ENCODE results near the gene RABEP1. TPM values are rescaled to one million over a fixed set of nuclear protein-coding genes. Genes with fewer than 3 reads are reported as not detected.

The RABEP1 gene
- total RNA-seq, 1 donor from 2014 or later = 33.4 TPM

DNA sequence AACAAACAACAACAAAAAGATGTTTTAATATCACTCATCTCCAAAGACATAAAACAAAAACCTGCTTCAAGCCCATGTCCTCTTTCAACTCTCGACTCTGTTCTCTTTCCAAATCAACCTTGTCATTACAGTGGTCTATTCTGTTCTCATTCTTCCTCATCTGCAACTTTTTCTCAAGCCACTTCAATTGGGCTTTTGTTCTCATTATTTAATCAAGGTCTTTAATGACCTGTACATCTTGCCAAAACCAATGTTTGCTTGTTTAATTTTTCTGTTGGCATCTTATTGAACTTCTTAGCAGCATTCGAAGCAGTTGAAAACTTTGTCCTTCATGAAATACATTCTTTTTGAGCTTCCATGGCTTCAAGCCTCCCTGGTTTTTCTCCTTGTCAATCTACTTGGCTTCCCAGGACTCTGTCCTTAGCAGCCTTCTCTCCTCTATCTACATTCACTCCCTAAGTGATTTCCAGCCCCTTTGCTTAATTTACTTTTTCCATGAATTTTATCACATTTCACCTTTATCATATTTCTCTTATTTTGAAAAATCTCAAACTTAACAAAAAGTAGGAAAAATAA, 19.6 kb upstream of the RABEP1 start:
- no peak for DNase-seq (ENCODE audit: extremely low spot score in 2 of 2)
- no peaks in the 10 kb centered on the region for H3K27me3 ChIP-seq
- H3K27ac ChIP-seq = no peak overlapping the region
- H3K9me3 ChIP-seq = no peaks in the 10 kb centered on the region
- TF ChIP-seq POLR2AphosphoS5 (IDR thresholded peaks at IDR 0.05; ENCODE audit: insufficient read depth in 1 of 2, low read depth in 1 of 2) (no peak), POLR2A (IDR thresholded peaks at IDR 0.05) (no peak)
- TF ChIP-seq, protein P1, sequence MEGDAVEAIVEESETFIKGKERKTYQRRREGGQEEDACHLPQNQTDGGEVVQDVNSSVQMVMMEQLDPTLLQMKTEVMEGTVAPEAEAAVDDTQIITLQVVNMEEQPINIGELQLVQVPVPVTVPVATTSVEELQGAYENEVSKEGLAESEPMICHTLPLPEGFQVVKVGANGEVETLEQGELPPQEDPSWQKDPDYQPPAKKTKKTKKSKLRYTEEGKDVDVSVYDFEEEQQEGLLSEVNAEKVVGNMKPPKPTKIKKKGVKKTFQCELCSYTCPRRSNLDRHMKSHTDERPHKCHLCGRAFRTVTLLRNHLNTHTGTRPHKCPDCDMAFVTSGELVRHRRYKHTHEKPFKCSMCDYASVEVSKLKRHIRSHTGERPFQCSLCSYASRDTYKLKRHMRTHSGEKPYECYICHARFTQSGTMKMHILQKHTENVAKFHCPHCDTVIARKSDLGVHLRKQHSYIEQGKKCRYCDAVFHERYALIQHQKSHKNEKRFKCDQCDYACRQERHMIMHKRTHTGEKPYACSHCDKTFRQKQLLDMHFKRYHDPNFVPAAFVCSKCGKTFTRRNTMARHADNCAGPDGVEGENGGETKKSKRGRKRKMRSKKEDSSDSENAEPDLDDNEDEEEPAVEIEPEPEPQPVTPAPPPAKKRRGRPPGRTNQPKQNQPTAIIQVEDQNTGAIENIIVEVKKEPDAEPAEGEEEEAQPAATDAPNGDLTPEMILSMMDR (IDR thresholded peaks at IDR 0.05) = no peak
- intact Hi-C loops (cut with DNase I) = no loop called here
- no peaks in the 10 kb centered on the region for H3K4me1 ChIP-seq
- no peak overlapping the region for H3K4me3 ChIP-seq
- H3K36me3 ChIP-seq = no peaks in the 10 kb centered on the region

DNA sequence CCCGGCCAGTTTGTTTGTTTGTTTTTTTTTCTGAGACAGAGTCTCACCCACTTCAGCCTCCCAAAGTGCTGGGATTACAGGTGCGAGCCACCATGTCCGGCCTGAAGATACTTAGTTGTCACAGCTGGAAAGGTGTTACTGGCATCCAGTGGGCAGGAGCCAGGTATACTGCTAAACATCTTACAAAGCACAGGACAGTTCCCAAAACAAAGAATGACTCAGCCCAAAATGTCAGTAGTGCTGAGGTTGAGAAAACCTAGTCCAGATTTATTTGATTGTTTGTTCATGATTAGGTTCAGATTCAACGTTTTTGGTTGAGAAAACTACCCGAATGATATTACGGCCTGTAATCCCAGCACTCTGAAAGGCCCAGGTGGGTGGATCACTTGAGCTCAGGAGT, 18.6 kb upstream of the RABEP1 start:
- intact Hi-C loops (cut with DNase I) = no loop called here
- no peak for DNase-seq (ENCODE audit: extremely low spot score in 2 of 2)
- Histone ChIP-seq H3K9me3 (no peaks in the 10 kb centered on the region), H3K27me3 (no peaks in the 10 kb centered on the region), H3K4me1 (no peaks in the 10 kb centered on the region), H3K4me3 (no peak overlapping the region), H3K36me3 (no peaks in the 10 kb centered on the region), H3K27ac (no peak overlapping the region)
- TF ChIP-seq POLR2AphosphoS5 (IDR thresholded peaks at IDR 0.05; ENCODE audit: insufficient read depth in 1 of 2, low read depth in 1 of 2) (no peak), POLR2A (IDR thresholded peaks at IDR 0.05) (no peak)
- TF ChIP-seq, protein P1 (IDR thresholded peaks at IDR 0.05) = no peak

DNA sequence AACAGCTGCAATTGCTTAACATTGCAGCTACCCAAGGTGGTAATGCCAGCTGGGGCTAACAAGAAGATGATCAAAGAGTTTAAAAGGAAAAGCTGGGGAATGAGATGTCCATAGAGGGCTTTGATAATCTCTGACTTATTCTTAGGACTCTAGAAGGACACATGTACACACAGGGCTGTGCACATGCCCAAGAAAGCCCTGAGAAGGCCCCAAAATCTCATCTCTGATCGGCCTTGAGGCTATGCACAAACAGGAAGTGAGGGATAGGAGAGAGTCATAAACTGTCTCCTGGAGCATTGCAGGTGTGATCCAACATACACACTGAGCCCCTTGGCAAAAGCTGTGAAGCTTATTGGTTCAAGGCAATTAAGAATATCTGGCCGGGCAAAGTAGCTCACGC, 17.2 kb upstream of the RABEP1 start:
- Histone ChIP-seq H3K27ac (no peak overlapping the region), H3K4me3 (no peak overlapping the region), H3K4me1 (no peaks in the 10 kb centered on the region), H3K9me3 (no peaks in the 10 kb centered on the region), H3K27me3 (no peaks in the 10 kb centered on the region), H3K36me3 (no peaks in the 10 kb centered on the region)
- intact Hi-C loops (cut with DNase I) = no loop called here
- TF ChIP-seq POLR2AphosphoS5 (IDR thresholded peaks at IDR 0.05; ENCODE audit: insufficient read depth in 1 of 2, low read depth in 1 of 2) (no peak), POLR2A (IDR thresholded peaks at IDR 0.05) (no peak)
- TF ChIP-seq, protein P1 (IDR thresholded peaks at IDR 0.05) = no peak
- DNase-seq (ENCODE audit: extremely low spot score in 2 of 2) = no peak

DNA sequence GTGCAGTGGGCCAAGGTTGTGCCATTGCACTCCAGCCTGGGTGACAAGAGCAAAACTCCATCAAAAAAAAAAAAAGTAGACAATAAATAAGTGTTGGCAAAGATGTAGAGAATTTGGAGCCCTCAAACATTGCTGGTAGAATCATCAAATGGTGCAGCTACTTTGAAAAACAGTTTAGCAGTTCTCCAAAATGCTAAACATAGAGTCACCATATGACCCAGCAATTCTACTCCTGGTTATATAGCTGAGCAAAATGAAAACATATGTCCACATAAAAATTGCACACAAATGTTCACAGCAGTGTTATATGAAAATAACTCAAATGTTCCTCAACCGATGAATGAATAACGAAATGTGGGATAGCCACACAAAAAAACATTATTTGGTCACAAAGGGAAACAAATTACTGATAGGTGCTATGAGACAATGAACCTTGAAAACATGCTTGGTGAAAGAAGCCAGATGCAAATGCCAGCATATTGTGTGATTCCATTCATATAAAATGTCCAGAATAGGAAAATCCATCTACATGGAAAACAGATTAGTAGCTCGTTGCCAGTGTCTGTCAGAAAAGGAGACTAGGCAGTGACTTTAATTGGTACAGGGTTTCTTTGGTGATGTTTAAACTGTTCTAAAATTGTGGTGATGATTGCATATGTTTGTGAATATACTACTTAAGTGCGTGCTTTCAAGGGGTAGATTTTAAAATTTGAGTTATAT, 12.7 kb upstream of the RABEP1 start:
- no peak for DNase-seq (ENCODE audit: extremely low spot score in 2 of 2)
- H3K4me1 ChIP-seq = no peaks in the 10 kb centered on the region
- no peaks in the 10 kb centered on the region for H3K27me3 ChIP-seq
- H3K9me3 ChIP-seq = no peaks in the 10 kb centered on the region
- no peaks in the 10 kb centered on the region for H3K36me3 ChIP-seq
- intact Hi-C loops (cut with DNase I) = no loop called here
- H3K4me3 ChIP-seq = no peak overlapping the region
- no peak overlapping the region for H3K27ac ChIP-seq
- TF ChIP-seq, protein P1 (IDR thresholded peaks at IDR 0.05) = no peak
- no peak for TF ChIP-seq POLR2AphosphoS5 (IDR thresholded peaks at IDR 0.05; ENCODE audit: insufficient read depth in 1 of 2, low read depth in 1 of 2)
- no peak for TF ChIP-seq POLR2A (IDR thresholded peaks at IDR 0.05)

DNA sequence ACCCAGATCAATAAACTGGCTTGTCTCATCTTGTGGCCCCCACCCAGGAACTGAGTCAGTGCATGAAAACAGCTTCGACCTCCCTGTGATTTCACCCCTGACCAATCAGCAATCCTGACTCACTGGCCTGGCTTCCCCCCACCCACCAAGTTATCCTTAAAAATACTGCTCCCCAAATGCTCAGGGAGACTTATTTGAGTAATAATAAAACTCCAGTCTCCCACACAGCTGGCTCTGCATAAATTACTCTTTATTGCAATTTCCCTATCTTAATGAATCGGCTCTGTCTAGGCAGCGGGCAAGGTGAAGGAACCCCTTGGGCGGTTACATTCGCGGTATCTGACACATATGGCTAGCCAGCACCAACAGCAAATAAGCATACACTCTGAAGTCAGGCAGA, 9.8 kb upstream of the RABEP1 start:
- Histone ChIP-seq H3K4me1 (no peaks in the 10 kb centered on the region), H3K27ac (no peak overlapping the region), H3K27me3 (no peaks in the 10 kb centered on the region), H3K9me3 (no peaks in the 10 kb centered on the region), H3K36me3 (no peaks in the 10 kb centered on the region), H3K4me3 (no peak overlapping the region)
- intact Hi-C loops (cut with DNase I) = no loop called here
- no peak for DNase-seq (ENCODE audit: extremely low spot score in 2 of 2)
- TF ChIP-seq POLR2A (IDR thresholded peaks at IDR 0.05) = no peak
- TF ChIP-seq, protein P1 (IDR thresholded peaks at IDR 0.05) = no peak
- no peak for TF ChIP-seq POLR2AphosphoS5 (IDR thresholded peaks at IDR 0.05; ENCODE audit: insufficient read depth in 1 of 2, low read depth in 1 of 2)
